ENCODE data around the gene PHF20. TPM values are rescaled to one million over a fixed set of nuclear protein-coding genes. Genes with fewer than 3 reads are reported as not detected.
"Not testable (repeated sequence)": the region's sequence is repeated elsewhere in the genome, so short reads cannot be mapped to it uniquely, and the experiment has no call there.

PHF20 gene
- total RNA-seq, 1 experiment from 2014 or later, result 28.9 TPM

- DNase-seq (ENCODE audit: low spot score), result no peak
Observed at GRCh38 chr20:35739294-35740163, 32.3 kb upstream of the PHF20 start.

- peak; percentile 100 for DNase-seq (ENCODE audit: low spot score)
Observed at GRCh38 chr20:35741892-35742740, 29.7 kb upstream of the PHF20 start, which contains the start of gene RBM39. TSS of gene RBM39 (minus strand) at chr20:35742260. CDS start at chr20:35740874, 1,386 bp downstream.

GRCh38 chr20:35742741-35743523, 28.9 kb upstream of the PHF20 start:
- DNase-seq (ENCODE audit: low spot score), result peak; percentile 37

GRCh38 chr20:35743693-35744491, 27.9 kb upstream of the PHF20 start:
- no peak for DNase-seq (ENCODE audit: low spot score)

- not testable (repeated sequence) for DNase-seq (ENCODE audit: low spot score)
Observed at GRCh38 chr20:35744492-35744841, 27.3 kb upstream of the PHF20 start.

- DNase-seq (ENCODE audit: low spot score), result no peak
Observed at GRCh38 chr20:35750611-35751010, 21.2 kb upstream of the PHF20 start.

GRCh38 chr20:35756404-35756803, 15.4 kb upstream of the PHF20 start:
- DNase-seq (ENCODE audit: low spot score), result no peak

- no peak for DNase-seq (ENCODE audit: low spot score)
Observed at GRCh38 chr20:35757098-35757705, 14.6 kb upstream of the PHF20 start.

- not testable (repeated sequence) for DNase-seq (ENCODE audit: low spot score)
Observed at GRCh38 chr20:35761548-35761947, 10.3 kb upstream of the PHF20 start.

- no peak for DNase-seq (ENCODE audit: low spot score)
Observed at GRCh38 chr20:35762461-35762860, 9.4 kb upstream of the PHF20 start.

GRCh38 chr20:35764936-35765335, 6.9 kb upstream of the PHF20 start:
- DNase-seq (ENCODE audit: low spot score), result not testable (repeated sequence)

- no peak for DNase-seq (ENCODE audit: low spot score)
Observed at GRCh38 chr20:35766843-35767242, 5.0 kb upstream of the PHF20 start.

GRCh38 chr20:35767683-35768481, 3.9 kb upstream of the PHF20 start:
- DNase-seq (ENCODE audit: low spot score), result no peak

- DNase-seq (ENCODE audit: low spot score), result peak; percentile 94
Observed at GRCh38 chr20:35768731-35769664, 2.8 kb upstream of the PHF20 start.

GRCh38 chr20:35771367-35771688, 487 bp upstream of the PHF20 start:
- DNase-seq (ENCODE audit: low spot score), result no peak

- no peak for DNase-seq (ENCODE audit: low spot score)
Observed at GRCh38 chr20:35772563-35773058, 796 bp downstream of the PHF20 start.

GRCh38 chr20:35773154-35773751, 1.4 kb downstream of the PHF20 start:
- DNase-seq (ENCODE audit: low spot score), result no peak

- no peak for DNase-seq (ENCODE audit: low spot score)
Observed at GRCh38 chr20:35774391-35774790, 2.6 kb downstream of the PHF20 start.

Data from A172 (cell line).